Epidermal melanocyte (primary cell): ENCODE results near the gene OR2L3.
"Not testable (repeated sequence)": the region's sequence is repeated elsewhere in the genome, so short reads cannot be mapped to it uniquely, and the experiment has no call there.

ENCODE experiments used
- DNase-seq: peaks from one replicate; pipeline ENCODE4 v3.0.0; 2011; ENCODE audit warnings: low spot score; ENCODE audit not compliant: insufficient read length

Gene OR2L3

GRCh38 chr1:248046536-248046935 lies at the start of gene OR2L3:
Gene OR2L3, plus strand, starts transcription at chr1:248046836. Its CDS starts 13,846 bp downstream, at chr1:248060682.
- no peak for DNase-seq

DNA sequence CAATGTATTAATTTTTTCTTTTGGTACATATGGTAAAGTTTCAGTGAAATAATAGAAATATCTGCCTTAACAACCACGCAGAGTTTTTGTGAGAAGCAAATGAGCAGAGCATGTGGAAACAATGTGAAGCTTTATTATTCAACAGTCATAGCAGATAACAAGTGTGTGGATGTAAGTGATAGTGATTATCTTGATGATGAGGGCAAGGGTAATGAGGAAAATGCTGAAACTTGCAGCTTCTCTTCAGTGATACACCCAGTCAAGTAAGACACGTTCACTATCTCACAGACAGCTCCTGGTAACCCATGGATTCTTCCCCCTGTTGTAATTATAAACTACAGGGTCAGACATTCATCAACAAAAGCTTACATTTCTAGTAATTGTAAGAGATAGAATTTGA lies 47.8 kb upstream of the OR2L3 start:
- DNase-seq: no peak

- DNase-seq: no peak
These were observed 46.5 kb upstream of the OR2L3 start for GRCh38 chr1:248000169-248000568.

- no peak for DNase-seq
These were observed 38.9 kb upstream of the OR2L3 start for GRCh38 chr1:248007778-248008177.

DNA sequence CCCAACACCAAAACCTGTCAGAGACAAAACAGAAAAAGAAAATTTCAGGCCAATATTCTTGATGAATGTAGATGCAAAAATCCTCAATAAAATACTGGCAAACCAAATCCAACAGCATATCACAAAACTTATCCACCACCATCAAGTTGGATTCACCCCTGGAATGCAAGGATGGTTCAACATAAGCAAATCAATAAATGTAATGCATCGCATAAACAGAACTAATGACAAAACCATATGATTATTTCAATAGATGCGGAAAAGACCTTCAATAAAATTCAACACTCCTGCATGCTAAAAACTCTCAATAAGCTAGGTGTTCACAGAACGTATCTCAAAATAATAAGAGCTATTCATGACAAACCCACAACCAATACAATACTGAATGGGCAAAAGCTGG lies 37.0 kb upstream of the OR2L3 start:
- no peak for DNase-seq

DNA sequence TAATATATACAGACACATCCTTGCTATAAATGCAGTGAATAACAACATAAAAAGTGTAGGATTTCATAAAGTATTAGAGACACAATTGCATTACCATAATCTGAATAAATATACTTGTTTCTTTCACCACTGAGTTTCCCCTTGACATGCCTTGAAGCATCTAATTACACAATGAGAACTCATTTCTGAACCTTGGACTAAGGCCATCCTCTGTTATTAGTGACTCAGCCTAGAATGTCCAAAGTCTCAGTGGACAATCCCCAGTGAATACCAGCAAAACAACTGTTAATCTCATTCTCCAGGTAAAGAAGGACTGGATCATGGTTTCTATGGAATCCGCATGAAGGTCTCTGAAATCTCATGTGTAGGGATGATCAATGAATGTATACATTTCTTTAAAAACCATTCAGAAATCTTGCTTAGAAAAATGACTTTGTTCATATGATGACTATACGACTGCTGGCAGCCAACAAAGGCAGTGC lies 33.4 kb upstream of the OR2L3 start, which contains the start of gene OR2L5:
Gene OR2L5 (plus strand): TSS at position 432 of the 482 bp plus-strand sequence. CDS start 8,288 bp downstream, outside the sequence.
- DNase-seq: no peak

DNA sequence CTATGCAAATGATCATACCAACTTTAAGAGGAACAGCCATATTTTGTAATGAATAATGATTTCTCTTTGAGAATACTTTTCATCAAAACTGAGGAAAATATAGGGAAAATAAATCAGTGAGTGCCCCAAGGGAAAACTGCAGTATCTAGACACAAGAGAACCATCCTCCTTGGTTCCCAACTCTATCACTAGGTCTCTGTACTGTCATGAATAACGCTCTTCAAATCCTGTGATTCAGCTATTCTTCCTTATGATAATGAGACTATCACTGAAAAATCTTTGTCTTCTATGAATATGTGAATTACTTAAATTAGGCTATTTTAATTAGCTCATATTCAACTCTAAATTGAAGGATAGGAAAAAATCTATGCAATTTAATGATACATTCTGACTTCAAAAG lies 30.8 kb upstream of the OR2L3 start:
- no peak for DNase-seq

- no peak for DNase-seq
These were observed 16.9 kb upstream of the OR2L3 start, which contains the start of gene OR2L2 for GRCh38 chr1:248029770-248030169. Gene OR2L2, plus strand, starts transcription at chr1:248030070. Its CDS starts 8,198 bp downstream, at chr1:248038268.

GRCh38 chr1:248045209-248045608 lies 1.4 kb upstream of the OR2L3 start:
- DNase-seq: no peak

GRCh38 chr1:248047008-248047407 lies 372 bp downstream of the OR2L3 start:
- no peak for DNase-seq

DNA sequence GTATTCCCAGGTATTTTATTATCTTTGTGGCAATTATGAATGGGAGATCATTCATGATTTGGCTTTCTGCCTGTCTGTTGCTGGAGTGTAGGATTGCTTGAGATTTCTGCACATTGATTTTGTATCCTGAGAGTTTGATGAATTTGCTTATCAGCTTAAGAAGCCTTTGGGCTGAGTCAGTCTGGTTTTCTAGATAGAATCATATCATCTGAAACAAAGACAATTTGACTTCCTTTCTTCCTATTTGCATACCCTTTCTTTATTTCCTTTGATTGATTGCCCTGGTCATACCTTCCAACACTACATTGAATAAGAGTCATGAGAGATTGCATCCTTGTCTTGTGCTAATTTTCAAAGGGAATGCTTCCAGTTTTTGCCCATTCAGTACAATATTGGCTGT lies 8.0 kb downstream of the OR2L3 start:
- DNase-seq: no peak

GRCh38 chr1:248055261-248055660 lies 8.6 kb downstream of the OR2L3 start:
- DNase-seq: no peak

GRCh38 chr1:248065071-248065470 lies 18.4 kb downstream of the OR2L3 start:
- DNase-seq: no peak

- DNase-seq: no peak
These were observed 19.0 kb downstream of the OR2L3 start for GRCh38 chr1:248065604-248066003.

GRCh38 chr1:248083864-248084263 lies 37.2 kb downstream of the OR2L3 start:
- DNase-seq: not testable (repeated sequence)

- DNase-seq: no peak
These were observed 48.2 kb downstream of the OR2L3 start, which contains the start of gene OR2L13 for GRCh38 chr1:248094884-248095283. Gene OR2L13, plus strand, starts transcription at chr1:248095184. Its CDS starts 4,192 bp downstream, at chr1:248099376.

DNA sequence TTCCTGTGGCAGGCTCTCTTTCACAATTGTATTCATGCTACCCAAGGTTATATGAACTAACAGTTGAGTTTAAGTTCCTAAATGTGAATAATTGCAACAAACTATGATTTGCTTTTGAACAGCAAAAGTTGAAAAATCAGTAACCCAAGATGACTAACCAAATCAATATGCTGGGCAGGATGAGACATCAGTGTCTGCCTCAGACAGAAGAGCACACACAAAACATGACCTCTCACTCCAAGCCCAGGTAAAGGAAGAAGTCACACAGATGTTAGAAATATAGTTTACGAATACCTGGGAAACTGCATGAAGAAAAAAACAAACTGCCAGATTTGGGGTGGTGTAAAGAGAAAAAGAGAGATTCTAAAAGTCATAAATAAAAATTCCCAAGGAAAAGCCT lies 51.9 kb downstream of the OR2L3 start:
- no peak for DNase-seq

DNA sequence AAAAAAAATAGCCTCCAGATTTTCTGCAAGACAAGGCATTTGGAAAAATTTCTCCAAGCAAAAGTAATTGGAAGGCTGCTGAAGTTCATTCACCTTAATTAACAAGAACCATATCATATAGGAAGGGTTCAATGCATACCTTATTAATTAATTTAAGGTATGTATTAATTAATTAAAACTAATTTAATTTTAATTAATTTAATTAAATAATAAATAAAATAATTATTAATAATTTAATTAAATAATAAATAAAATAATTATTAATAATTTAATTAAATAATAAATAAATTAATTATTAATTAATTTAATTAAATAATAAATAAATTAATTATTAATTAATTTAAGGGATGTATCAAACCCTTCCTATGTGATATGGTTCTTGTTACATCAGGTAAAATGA lies 56.2 kb downstream of the OR2L3 start:
- no peak for DNase-seq

- DNase-seq: no peak
These were observed 64.5 kb downstream of the OR2L3 start for GRCh38 chr1:248111157-248111556.
